Loucy (cell line): ENCODE measurements around the gene ALDH3A2.

Experiments used
- H2AFZ ChIP-seq: fragments of 200-600 bp; sonication (generic); 2 replicates; pipeline ENCODE4 v1.6.0; 2016; ENCODE audit warnings: antibody characterized with exemption, mild to moderate bottlenecking, low read length, moderate library complexity
- H3F3A ChIP-seq: fragments of 200-600 bp; 2 replicates; pipeline ENCODE4 v1.6.0; 2016; ENCODE audit warnings: antibody characterized with exemption, low read depth, mild to moderate bottlenecking
- H3K27me3 ChIP-seq: fragments of 200-600 bp; sonication (generic); 2 replicates; pipeline ENCODE4 v1.6.1; 2014; ENCODE audit warnings: low read length, mild to moderate bottlenecking; ENCODE audit not compliant: insufficient read depth, poor library complexity, severe bottlenecking
- H3K36me3 ChIP-seq: fragments of 200-600 bp; sonication (generic); 2 replicates; pipeline ENCODE4 v1.6.1; 2016; ENCODE audit warnings: low read length; ENCODE audit not compliant: insufficient read depth
- H3K4me1 ChIP-seq: fragments of 200-600 bp; sonication (generic); 2 replicates; pipeline ENCODE4 v1.5.1; 2014; ENCODE audit warnings: low read length, mild to moderate bottlenecking; ENCODE audit not compliant: insufficient read depth, poor library complexity, severe bottlenecking
- H3K4me2 ChIP-seq: fragments of 200-600 bp; sonication (generic); 2 replicates; pipeline ENCODE4 v1.6.0; 2014; ENCODE audit warnings: antibody characterized with exemption, low read length, low read depth, mild to moderate bottlenecking; ENCODE audit not compliant: poor library complexity, severe bottlenecking
- H3K4me3 ChIP-seq: fragments of 200-600 bp; sonication (generic); 2 replicates; pipeline ENCODE4 v1.5.1; 2014; ENCODE audit warnings: low read length, mild to moderate bottlenecking, mixed read lengths; ENCODE audit not compliant: poor library complexity, severe bottlenecking
- H3K79me2 ChIP-seq: fragments of 200-600 bp; sonication (generic); 2 replicates; pipeline ENCODE4 v1.6.1; 2014; ENCODE audit warnings: low read length; ENCODE audit not compliant: insufficient read depth
- H3K9ac ChIP-seq: fragments of 200-600 bp; sonication (generic); 2 replicates; pipeline ENCODE4 v1.6.0; 2014; ENCODE audit warnings: mild to moderate bottlenecking, low read depth, low read length, moderate library complexity; ENCODE audit not compliant: poor library complexity, severe bottlenecking
- H3K9me2 ChIP-seq: fragments of 200-600 bp; sonication (generic); replicated peaks from 2 replicates; pipeline ENCODE4 v1.6.1; 2016; ENCODE audit warnings: low read depth, low read length, mixed read lengths
- H3K9me3 ChIP-seq: fragments of 200-600 bp; sonication (generic); 2 replicates; pipeline ENCODE4 v1.6.1; 2014; ENCODE audit warnings: mild to moderate bottlenecking, antibody characterized with exemption, low read length, low read depth; ENCODE audit not compliant: insufficient read depth
- H4K20me1 ChIP-seq: fragments of 200-600 bp; sonication (generic); 2 replicates; pipeline ENCODE4 v1.6.0; 2014; ENCODE audit warnings: antibody characterized with exemption, low read length, mild to moderate bottlenecking; ENCODE audit not compliant: insufficient read depth, poor library complexity, severe bottlenecking
- CTCF ChIP-seq: fragments of 200-600 bp; sonication (generic); conservative IDR thresholded peaks from 2 replicates; pipeline ENCODE4 v1.5.1; 2014; ENCODE audit warnings: mild to moderate bottlenecking, antibody characterized with exemption, low read length
- EZH2phosphoT487 ChIP-seq: fragments of 200-600 bp; IDR thresholded peaks from 2 replicates; pipeline ENCODE4 v1.6.1; 2018; ENCODE audit warnings: antibody characterized with exemption, mild to moderate bottlenecking, moderate library complexity, borderline replicate concordance

ALDH3A2 gene

DNA sequence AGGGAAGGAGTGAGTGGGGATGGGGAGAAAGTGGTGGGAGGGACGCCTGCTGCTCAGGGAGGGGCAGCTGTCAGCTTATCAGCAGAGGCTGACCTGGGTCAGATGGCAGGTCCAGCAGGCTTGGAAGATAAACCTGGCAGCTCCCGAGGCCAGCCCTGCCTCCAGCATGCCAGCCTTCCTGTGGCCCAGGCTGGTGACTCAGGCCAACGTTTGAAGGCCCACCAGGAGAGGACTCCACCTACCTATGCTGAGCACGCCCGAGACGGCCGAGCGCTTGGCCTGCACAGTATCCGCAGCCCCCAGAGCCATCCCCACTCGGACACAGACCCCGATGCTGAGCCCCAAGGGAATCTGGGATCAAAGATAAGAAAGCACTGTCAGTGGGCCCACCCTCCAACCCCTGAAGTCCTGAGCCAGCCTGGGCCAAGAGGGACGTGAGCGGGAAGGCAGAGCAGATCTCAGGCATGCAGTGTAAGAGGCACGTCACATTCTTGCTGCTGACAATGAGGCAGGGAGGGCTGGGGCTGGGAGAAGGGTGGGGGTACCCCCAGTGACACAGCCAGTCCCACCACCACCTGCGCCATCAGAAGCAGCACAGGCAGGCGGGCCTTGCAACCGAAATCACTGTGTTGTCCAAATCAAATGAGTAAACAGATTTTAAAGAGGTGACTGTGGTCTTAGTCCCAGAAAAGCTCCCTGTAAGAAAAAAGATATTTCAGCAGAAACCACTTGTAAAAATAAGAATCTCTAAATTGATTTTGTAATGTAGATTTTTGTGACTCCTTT is 55.5 kb downstream of the ALDH3A2 start:
- Histone ChIP-seq H3K9me3 (no peaks in the 10 kb centered on the region), H3K36me3 (no peaks in the 10 kb centered on the region), H3K4me2 (no peak overlapping the region), H2AFZ (no peak overlapping the region), H3K4me1 (no peaks in the 10 kb centered on the region), H3K9me2 (no peaks in the 10 kb centered on the region), H3K27me3 (no peaks in the 10 kb centered on the region), H3K9ac (no peak overlapping the region), H3K4me3 (no peak overlapping the region), H4K20me1 (no peaks in the 10 kb centered on the region), H3K79me2 (no peaks in the 10 kb centered on the region), H3F3A (no peaks in the 10 kb centered on the region)
- TF ChIP-seq EZH2phosphoT487 = no peak
- TF ChIP-seq CTCF = no peak

DNA sequence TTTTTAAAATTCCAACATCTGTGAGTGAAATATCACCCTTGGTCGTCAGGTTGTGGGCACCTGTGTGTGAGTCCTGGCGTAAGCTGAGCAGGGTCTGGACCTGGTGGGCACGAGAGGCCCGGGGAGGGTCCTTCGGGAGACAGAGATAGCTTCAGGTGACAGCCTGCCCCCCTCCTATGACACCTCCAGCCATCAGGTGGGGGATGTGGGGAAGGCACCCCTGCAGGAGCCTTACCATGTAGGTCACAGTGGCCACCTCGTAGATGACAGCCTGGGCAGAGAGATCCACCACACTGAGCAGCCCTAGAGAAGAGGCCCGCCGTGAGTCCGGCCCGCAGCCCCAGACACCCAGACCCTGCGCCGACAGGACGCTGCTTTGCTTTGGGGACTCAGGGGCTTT is 56.6 kb downstream of the ALDH3A2 start:
- Histone ChIP-seq H3K4me2 (no peak overlapping the region), H3K9me3 (no peaks in the 10 kb centered on the region), H3F3A (no peaks in the 10 kb centered on the region), H3K9ac (no peak overlapping the region), H3K4me3 (no peak overlapping the region), H4K20me1 (no peaks in the 10 kb centered on the region), H3K4me1 (no peaks in the 10 kb centered on the region), H3K36me3 (no peaks in the 10 kb centered on the region), H3K9me2 (no peaks in the 10 kb centered on the region), H2AFZ (no peak overlapping the region), H3K27me3 (no peaks in the 10 kb centered on the region), H3K79me2 (no peaks in the 10 kb centered on the region)
- TF ChIP-seq CTCF (no peak), EZH2phosphoT487 (no peak)

GRCh38 chr17:19705771-19706770 is 57.5 kb downstream of the ALDH3A2 start:
- H2AFZ ChIP-seq = no peak overlapping the region
- no peak overlapping the region for H3K4me3 ChIP-seq
- no peaks in the 10 kb centered on the region for H3K36me3 ChIP-seq
- no peak overlapping the region for H3K9ac ChIP-seq
- no peaks in the 10 kb centered on the region for H4K20me1 ChIP-seq
- H3K79me2 ChIP-seq = no peaks in the 10 kb centered on the region
- no peaks in the 10 kb centered on the region for H3K27me3 ChIP-seq
- no peaks in the 10 kb centered on the region for H3F3A ChIP-seq
- H3K4me1 ChIP-seq = no peaks in the 10 kb centered on the region
- TF ChIP-seq CTCF (no peak), EZH2phosphoT487 (no peak)
- no peaks in the 10 kb centered on the region for H3K9me2 ChIP-seq
- no peaks in the 10 kb centered on the region for H3K9me3 ChIP-seq
- no peak overlapping the region for H3K4me2 ChIP-seq
